GM10266 (cell line): Measurements from ENCODE around the gene ATF6.

Source experiments
- DNase-seq: peaks from one replicate; pipeline ENCODE4 v3.0.0; 2012; ENCODE audit errors: extremely low spot score
- TF ChIP-seq, protein P1 (sequence below): IDR thresholded peaks from 2 replicates; pipeline ENCODE4 v1.5.1; 2012; ENCODE audit warnings: mild to moderate bottlenecking, low read depth; ENCODE audit not compliant: control insufficient read depth, insufficient read depth; ENCODE audit errors: missing control alignments

Gene ATF6

DNA sequence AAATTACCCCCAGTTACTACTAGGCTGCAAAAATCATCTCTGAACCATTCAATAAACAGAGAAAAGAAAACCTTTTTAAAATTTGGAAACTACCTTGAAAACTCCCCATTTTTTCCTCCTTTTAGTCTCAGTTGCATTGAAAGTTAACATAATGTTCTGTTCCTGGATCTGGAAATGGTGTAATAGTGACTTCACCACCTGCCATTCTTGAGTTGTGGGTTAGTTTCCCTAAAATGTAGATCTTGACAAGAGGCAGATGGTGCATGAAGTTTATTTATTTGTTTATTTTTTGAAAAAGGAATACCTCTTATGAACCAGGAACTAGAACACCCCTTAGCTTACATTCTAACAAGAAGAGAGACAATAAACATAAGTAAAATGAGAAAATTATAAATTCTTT lies 72.8 kb downstream of the ATF6 start:
- TF ChIP-seq, protein P1, sequence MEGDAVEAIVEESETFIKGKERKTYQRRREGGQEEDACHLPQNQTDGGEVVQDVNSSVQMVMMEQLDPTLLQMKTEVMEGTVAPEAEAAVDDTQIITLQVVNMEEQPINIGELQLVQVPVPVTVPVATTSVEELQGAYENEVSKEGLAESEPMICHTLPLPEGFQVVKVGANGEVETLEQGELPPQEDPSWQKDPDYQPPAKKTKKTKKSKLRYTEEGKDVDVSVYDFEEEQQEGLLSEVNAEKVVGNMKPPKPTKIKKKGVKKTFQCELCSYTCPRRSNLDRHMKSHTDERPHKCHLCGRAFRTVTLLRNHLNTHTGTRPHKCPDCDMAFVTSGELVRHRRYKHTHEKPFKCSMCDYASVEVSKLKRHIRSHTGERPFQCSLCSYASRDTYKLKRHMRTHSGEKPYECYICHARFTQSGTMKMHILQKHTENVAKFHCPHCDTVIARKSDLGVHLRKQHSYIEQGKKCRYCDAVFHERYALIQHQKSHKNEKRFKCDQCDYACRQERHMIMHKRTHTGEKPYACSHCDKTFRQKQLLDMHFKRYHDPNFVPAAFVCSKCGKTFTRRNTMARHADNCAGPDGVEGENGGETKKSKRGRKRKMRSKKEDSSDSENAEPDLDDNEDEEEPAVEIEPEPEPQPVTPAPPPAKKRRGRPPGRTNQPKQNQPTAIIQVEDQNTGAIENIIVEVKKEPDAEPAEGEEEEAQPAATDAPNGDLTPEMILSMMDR: no peak

DNA sequence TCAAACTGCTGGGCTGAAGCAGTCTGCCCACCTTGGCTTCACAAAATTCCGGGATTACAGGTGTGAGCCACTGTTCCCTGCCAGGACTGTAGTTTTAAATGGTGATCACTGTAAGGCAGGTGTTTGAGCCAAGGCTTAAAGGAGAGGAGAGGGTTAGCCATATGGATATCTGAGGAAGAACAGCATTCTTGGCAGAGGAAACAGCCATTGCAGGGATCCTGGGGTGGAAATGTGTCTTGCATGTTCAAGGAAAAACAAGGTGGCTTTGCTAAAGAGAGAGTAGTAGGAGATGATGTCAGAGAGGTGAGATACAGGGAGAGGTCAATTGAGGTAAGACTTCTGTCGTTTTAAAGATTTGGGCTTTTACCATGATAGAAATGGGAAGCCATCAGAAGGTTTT lies 73.5 kb downstream of the ATF6 start:
- DNase-seq: no peak

More for the DNA sequence above, 72.8 kb downstream of the ATF6 start:
- DNase-seq: no peak

DNA sequence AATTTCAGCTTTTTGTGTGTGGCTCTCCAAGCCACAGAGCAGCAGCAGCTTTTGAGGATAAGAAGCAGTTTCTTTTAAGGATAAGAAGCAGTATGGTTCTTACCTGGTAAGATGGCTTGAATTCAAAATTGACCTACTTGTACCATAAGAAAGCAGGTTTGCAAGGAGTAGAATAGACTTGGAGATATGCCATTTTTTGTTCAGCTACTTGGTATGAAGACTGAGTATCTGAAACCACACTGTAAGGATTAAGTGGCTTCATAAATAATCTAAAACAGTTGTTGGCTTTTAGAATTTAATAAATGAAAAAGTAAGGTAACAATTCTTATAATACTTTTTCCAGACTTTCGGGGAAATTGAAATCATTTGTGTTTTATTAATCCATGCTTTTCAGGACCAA lies 74.2 kb downstream of the ATF6 start:
- DNase-seq: no peak
- TF ChIP-seq, protein P1: no peak

More for the DNA sequence above, 73.5 kb downstream of the ATF6 start:
- TF ChIP-seq, protein P1: no peak

DNA sequence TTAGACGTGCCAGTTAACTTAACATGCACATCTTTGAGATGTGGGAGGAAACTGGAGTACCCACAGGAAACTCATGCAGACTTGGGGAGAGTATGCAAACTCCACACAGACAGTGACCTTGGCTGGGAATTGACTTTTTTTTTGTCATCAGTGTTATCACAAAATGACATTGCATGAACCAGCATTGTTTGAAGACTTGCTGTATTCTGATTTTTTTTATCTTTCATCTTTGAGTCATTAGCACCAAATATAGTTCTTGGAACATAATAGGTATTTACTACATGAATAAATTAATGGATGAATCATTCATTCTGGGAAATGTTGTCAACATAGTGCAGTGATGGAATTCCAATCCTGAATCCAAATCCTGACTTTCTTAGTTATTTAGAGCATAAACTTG lies 77.0 kb downstream of the ATF6 start:
- DNase-seq: no peak
- TF ChIP-seq, protein P1: no peak

DNA sequence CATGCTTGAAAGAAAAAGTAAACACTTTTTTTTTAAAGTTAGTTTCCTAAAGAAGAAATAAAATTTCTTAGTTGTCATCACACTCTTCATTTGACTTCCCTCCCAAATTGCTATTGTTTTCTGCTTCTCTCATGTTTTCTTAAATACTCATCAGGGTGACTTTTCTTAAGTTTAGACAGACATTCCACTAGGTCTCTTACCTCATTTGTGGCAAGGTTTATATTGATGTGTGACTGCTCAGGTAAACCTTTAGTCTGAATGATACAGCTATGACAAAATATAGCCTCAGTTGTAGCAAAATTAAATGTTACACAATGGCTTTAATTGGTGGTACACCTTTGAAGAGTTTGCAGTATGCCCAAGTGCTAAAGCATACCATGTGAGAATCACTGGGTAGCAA lies 78.6 kb downstream of the ATF6 start:
- TF ChIP-seq, protein P1: no peak
- DNase-seq: no peak

DNA sequence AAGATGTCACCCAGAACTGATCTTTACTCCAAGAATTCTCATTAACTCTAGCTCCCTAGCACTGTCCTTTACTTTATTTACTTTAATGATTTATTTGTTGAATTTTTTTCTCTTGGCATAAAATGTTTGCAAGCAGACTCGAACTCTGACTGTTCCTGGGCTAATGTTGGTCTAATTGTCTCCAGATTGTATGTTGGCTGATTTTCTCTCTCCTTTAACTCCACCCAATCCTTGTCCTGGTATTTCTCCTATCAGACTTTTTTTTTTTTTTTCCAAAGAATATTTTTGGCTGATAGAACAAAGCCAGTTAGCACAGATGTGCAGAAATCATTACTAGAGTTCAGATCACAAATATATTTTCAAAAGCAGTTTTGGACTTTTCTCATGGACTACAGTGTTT lies 82.6 kb downstream of the ATF6 start:
- DNase-seq: no peak
- TF ChIP-seq, protein P1: no peak

DNA sequence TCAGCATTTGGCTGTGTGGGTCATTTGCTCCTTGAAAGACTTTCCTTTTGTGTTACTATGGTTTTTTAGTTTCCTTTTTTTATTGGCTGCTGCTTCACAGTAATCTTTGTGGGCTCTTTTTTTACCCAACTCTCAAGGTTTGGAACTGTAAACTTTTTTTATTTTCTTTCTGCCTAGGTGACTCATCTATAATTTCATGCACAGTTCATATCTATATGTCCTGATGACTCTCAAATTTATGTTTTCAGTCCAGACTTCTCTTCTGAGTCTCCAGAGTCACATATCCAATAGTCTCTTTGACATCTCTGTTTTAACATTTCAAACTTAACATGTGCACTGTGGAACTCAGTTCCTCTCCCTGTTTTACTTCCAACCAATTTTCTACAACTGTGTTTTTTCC lies 83.4 kb downstream of the ATF6 start:
- DNase-seq: no peak
- TF ChIP-seq, protein P1: no peak

DNA sequence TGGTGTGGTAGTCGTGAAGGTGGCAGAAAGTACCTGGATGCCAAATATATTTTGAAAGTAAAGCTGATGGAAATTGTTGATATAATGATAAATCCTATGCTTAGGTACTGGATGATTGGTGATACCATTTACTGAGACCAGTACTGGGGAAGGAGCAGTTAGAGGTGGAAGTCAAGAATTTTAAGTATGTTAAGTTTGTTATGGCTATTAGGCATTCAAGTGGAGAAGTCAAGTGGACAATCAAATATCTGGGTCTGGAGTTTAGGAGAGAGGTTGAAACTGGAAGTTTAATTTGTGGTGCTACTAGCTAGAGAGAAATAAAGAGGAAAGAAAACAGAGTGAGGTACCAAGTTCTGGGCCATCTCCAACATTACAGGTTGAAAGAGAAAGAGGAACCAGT lies 89.1 kb downstream of the ATF6 start:
- DNase-seq: no peak
- TF ChIP-seq, protein P1: no peak
